Stimulated activated CD8-positive, alpha-beta memory T cell treated with anti-CD3 and anti-CD28 coated beads, Interleukin-15, amount 100 ng/mL, for 48 hours (primary cell): ENCODE measurements around the gene ZFHX2.

Experiments
- DNase-seq, 2 donors: peaks; one replicate each; pipeline ENCODE4 v3.0.0-alpha.2; 2020; ENCODE audit warnings: low read depth in 2 of 2

The ZFHX2 gene

DNA sequence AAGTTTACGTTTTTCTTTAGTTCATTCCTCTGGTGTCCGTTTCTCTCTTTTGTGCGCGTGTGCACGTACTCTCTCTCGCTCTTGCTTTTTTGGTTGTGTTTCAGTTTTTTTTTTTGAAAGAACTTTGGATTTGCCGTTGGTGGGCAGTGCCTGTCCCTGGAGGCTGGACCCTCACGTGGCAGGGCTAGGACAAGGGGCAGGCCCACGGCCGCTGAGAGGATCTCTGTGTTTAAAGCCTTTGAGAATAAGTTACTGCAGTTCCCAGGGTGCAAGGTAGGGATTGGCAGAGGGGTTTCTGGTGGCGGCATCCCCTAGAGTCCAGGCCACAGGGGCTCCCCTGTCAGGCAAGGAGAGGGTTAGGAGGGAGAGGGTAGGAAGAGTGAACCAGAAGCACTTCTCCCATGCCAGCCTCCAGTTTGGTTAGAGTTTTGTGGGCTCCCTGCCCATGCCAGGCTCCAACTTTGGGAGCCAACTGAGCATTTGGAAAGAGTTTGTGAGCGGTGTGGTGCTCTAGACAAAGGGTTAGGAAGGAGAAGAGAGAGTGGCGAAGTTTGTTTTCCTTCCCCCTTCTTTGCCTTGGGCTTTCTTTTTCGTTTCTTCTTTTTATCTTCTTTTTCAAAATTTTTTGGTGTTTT lies 30.5 kb downstream of the ZFHX2 start:
- no peak for DNase-seq

DNA sequence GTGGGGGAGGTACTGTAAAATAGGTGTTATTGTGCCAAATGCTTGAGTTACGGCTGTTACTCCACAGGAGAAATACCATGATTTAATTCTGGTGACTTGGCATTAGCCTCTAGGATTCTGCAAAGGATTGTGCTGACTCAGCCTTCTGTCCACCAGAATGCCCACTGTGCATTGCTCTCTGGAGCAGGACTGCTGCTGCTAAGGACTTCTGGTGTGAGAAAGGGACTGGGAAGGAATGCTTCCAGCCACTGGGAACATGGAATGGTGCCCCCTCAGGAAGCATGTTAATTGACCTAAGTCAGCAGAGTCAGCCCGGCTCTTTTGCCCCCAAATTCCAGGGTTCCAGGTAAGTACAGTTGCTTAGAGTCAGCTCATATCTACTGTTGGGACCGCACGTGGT lies 32.9 kb downstream of the ZFHX2 start:
- DNase-seq = no peak

DNA sequence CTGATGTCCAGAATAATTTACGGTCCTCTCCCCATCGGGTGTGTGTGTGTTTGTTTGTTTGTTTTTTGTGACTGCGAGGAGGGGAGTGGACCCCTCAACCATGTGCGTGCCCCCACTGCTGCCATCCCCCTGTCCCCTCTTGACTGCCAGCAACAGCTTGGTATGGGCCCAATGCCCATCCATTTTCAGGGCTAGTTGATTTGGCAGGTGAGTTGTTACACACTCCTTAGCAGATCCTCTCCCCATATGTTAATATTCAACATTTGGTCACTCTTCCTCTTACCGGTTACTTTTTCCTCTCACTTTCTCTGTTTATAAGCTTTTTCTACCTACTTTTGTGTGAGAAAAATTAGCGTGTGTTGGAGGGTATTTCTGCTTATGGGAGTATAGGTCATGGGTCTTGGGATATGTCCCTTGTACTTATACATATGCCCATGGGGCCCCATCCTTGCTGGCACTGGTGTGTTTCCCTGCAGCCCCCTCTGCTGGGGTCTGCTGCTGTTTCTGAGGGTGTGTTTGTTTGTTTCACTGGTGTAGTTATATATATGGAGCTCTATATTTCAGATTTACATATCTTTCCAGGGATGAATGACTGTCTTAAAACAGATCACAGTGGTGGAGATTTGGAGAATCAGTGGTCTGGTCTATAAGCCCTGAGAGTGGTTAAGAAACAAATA lies 33.8 kb downstream of the ZFHX2 start:
- DNase-seq = no peak

DNA sequence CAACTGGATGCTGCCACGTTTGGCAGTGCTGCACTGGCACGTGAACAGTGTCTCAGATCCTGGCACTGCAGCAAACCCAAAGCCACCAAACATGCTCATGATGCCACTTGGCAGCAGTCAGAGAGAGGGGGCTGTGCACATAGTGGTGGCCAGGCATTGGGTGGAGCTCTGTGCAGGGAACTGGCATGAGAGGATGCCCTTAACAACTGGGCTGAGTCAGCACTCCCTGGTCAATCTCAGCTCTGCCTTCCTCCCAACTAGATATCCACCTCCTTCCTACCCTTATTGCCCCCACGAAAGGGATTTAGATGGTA lies 37.0 kb downstream of the ZFHX2 start:
- no peak for DNase-seq

DNA sequence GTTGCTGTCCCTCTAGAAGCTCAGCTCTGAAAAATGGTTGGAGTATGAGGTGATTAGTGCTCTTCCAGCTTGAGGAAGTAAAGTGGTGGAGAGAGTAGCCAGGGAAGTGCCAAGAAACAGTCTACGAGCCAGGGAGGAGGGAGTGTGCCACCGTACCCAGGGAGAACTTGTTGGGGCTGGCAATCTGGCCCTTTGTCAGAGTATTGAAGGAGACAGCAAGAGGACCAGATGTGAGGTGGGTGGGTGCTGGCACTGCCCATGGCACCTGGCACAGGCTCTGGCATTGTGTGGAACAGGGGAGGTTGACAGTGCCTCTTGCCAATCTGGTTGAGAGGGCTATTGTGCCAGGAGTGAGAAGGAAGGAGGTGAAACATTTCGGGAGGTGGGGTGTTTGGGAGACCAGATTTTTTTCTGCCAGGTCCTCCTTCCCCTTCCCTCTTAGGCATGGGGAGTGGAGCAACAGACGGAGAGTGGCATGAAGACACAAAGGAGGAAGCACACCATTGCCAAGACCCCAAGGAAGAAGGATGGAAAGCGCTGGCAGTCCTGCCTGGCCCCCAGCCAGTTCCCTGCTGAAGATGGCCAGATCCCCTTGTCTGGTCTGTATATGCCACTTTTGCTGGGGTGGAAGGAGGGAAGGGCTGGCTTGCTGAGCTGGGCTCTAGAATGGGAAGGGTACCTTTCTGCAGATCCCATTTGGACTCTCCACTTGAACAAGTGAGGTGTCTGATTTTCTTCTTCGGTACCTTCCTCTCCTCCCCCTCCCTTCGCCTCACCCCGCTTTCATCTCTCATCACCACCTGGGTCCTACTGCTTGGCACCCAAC lies 37.5 kb downstream of the ZFHX2 start:
- DNase-seq = no peak

DNA sequence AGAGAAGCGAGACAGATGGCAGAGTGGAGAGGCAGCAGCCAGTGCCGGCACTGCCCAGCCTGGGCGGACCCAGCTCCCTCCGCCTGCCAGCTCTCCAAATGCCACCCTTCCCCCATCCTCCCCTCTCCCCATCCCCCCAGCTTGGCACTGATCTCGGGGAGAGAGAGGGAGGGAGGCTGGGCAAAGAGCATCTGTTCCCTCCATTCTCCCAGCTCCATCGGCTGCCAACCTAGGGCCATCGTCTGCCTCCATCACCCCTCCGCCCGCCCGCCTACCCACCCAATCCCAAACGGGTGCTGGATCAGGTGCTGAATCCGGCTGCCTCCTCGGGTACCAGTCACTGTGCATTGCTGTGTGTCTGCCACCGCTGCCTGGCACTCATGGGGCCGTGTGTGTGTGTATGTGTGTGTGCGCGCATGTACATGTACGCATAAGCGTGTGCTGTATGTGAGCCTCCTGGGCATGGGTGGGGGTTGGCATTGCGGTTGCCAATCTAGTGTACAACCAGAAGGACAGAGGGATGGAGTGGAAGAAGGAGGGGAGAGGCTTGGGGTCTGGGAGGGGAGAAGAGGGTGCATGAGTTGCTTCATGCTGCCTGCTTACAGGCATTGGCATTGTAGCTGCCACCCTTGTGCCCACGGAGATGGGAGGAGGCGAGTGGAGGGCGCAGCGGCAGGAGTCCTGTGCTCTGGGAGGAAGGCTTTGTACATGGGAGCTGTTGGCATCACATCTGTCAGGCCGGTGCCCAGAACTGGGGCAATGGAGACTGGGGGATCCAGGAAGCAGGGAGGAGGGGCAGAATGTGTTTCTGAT lies 38.4 kb downstream of the ZFHX2 start:
- no peak for DNase-seq

DNA sequence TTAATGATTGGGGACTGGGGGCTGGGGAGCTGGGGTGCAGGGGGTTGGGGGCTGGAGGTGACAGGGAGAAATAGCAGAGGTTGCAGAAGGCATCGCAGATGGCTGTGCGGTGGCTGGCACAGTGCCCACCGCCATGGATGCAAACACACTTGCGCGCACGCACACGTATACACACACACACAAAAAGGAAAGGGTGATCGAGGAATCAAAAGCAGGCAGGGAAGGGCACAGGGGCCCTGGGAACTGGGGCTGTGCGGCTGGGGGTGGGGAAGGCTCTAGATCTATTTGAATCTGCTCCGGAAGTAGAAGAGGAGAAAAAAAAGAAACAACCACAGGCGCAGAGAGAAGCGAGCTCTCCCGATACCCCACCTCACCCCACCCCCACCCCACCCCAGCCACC lies 39.4 kb downstream of the ZFHX2 start:
- DNase-seq = no peak

DNA sequence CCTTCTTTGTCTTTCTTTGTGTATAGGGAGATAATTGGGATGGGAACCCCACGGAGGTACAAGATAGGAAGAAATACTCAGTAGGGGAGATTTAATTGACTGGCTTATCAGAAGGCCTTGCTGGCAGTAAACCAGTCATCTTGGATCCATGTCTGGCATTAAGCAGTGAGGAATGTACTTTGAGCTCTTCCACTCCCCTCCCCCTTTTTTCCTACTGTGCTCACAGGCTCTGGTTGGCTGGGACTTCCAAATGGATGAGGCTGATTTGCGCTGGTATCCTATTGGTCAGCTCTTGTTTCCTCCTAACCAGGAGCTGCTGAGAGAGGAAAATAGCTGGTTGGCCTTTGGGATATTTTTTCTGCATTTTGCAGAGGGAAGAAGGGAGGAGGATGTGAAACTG lies 57.3 kb downstream of the ZFHX2 start:
- no peak for DNase-seq

DNA sequence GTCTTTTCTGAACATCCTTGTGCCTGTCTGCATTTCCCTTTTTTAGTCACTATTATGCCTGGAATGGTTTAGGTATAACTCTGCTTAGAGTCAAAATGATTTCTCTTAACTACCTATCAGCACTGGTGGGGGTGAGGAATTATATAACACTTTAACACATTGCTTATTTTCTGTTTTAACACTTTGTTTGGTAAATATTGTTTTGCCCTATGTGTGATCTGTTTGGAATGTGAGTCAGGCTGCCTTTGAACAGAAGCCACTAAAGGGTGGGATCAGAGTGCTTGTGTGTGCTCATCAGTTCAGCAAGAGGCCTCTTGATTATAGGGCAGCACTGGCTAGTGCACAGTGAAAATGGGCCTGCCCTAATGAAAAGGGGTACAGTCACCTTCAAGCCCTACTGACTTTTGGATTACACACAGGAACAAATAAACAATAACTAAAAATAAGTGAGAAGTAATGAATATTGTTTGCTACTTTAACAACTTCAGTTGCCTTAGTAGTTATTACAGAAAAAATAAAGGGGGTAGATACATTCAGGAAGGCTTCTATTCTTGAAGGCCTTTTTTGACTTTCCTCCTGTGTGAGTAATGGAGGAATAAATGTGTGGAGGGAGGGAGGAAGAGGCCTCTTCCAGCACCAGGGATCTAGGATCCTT lies 58.8 kb downstream of the ZFHX2 start:
- DNase-seq = no peak

DNA sequence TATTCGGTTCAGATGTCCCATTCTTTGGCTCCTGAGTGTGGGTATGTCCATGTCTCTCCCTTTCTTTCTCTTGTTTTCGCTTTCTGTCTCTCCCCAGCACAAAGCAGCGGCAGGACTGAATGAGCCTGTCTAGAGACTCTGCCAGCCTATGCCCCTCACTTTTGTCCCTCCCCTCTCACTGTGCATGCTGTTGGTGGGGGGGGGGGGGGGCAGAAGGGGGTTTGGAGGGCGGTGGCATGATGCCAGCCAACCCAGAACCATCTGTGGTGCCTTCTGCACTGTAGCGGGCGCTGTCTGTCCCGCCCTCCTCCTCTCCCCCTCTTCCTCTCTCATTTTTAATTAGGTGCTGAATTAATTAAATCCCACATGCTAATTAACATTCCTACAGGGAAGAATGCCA lies 64.3 kb downstream of the ZFHX2 start:
- DNase-seq = no peak

DNA sequence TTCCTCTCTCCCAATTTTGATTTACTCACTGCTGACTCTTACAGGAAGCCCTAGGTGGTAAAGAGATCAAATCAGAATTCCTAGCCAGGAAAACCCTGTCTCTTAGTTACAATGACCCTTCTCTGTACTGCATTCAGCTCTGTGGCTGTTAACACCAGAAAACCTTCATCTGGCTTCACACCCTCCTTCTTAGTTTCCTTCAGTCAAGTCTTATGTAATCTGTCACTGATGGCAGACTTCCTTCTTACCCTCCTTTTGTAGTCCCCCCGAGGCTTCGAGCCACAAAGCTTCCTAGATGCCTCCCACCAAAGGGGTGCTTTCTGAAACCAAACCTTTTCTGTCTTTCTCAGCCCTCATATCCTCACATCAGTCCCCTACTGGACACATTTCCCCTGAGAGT lies 65.5 kb downstream of the ZFHX2 start:
- DNase-seq = no peak

DNA sequence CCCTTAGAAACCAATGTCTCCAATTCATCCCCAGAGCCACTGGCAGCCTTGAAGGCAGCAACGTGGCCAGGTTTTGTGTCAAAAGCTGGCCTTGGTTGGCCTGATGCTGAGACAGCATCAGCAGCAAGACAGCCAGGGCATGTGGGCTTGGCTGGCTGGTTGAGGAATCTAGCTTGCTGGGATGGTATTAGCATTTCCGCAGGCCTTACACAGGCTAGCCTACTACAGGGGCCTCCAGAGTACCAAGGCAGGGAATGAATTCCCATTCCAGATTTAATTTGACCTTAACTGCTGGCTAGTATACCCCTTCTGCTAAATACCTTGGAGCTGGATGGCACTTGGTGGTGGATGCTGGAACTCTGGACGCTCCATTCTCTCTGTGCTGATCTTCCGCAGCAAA lies 66.2 kb downstream of the ZFHX2 start:
- DNase-seq = no peak

DNA sequence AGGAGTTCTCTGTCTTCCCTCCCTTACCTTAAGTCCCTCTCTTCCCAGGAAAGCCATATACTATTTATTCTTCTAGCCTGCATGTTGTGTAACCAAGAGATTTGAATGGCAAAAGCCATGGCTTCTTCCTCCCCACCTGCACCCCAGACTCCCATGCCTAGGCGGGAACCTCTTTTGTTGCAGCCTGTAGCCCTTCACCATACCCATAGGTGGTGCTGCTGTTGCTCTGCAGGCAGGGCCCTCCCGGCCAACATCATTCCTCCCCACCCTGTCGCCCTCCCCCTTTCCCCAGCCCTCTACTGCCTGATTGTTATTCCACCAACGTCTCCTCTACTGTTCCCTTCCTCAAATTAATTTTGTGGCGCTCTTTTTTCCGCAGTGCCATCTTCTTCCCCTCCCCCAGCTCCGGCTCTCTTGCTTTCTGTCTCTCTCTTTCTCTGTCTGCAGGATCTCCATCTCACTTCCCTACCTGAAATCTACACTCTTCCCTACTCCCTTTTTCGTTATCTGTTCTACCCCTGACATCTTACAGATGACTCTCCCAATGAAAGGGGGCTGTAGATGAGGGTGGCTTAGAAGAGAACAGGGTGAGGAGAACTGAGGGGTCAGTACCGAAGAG lies 68.2 kb downstream of the ZFHX2 start:
- no peak for DNase-seq

DNA sequence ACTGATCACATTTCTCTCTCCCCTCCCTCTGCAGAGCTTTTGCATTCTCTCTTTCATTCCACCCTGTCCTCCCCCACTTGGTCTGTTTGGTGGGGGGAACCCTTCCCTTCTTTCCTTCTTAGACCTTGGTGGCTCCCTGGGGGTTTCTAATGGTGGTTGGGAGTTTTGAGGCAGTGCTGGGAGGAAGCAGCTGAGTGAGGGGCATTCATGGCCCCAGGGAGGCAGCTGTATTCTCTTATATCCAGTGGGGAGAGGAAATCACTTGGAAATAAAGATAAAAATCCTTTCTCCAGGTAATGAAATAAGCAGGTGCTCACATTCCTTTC lies 68.8 kb downstream of the ZFHX2 start:
- no peak for DNase-seq

DNA sequence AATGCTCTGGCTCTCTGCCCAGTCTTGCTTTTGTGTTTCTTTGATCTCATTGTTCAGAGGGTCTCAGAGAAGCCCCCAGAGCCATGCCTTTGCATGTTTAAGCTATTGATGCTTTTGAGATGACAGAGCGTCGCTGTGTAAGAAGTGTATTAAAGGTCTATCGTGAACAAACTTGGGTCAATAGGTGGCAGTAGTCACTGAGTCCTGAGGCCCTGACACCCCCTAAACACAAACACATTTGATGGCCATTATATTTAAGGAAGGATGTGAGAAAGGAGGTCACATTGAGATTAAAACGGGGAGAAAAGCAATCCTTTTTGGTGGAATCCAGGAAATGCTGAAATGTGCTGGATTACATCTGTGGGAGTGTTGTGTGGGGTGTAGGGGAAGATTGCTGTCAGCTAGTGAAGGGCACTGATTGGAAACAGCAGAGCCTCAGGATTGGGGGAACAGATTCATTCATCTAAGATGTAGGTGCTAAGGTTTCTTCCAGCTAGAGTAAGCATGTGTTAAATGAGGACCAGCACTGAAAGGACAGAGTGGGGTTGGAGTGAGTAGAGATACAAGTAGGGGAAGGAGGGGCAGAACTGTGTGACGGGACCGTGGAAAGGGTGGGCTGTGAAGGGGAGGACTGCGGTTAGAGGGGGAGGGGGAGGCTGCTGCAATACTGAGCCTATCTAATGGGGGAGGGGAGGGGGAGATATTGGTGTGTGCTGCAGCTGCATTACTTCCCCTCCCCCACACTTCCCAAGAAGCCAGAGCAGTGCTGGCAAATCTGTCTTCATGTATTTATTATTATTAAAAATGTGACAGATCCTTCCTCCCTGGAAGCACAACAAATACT lies 69.4 kb downstream of the ZFHX2 start:
- DNase-seq = no peak

DNA sequence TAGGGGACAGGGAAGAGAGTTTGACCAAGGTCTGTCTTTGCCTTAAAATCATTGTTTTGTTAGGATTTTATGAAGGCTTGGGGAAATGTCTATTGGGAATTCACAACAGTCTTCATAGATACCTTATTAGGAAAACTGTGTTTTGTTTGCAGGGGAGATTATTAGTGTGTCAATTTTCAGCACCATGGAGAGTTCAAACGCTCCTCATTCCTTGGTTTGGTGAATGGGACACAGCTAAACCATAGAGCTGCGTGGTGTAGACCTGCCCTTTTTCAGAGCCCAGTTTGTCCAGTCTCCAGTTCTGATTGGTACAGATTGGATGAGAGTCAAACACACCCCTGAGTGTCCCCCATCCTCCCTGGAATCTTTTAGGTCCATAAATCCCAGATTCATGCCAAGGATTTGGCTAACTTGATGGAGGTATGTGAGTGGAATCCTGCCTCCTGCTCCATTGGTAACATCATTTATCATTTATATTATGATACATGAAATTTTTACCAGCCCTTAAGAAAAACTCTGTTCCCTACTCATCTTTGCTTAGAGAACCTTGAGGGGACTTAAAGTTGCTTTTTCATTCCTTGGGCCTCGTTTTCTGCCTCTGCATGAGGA lies 70.1 kb downstream of the ZFHX2 start:
- no peak for DNase-seq

DNA sequence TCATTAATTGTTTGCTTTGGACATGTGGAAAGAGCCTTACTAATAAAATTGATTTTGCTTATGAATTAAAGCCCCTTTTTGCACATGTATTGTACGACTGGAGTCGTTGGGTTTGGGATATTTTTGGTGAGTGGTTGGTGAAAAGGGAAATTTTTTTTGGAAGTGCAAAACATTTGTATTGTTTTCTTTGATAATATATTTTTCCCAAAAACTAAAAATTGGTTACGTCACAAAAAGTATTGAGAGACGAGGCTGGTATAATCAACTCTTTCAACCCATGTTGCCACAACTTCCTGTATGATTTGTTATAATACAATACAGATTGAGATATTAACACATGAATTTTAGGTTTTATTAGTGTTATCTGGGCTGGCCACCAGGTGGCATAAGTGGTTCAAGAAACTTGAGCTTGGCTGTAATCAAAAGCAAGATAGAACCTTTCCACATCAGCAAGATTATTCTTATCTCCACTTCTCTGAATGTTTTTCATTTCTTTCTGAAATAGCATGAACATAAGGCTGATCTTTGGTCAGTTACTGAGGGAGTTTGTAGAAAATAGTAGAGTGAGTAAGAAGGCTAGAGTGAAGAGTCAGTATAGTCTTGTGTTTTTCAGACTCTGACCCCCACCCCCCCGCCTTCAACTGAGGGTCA lies 73.3 kb downstream of the ZFHX2 start:
- DNase-seq = peak in 1 of 2 donors; percentile 27

DNA sequence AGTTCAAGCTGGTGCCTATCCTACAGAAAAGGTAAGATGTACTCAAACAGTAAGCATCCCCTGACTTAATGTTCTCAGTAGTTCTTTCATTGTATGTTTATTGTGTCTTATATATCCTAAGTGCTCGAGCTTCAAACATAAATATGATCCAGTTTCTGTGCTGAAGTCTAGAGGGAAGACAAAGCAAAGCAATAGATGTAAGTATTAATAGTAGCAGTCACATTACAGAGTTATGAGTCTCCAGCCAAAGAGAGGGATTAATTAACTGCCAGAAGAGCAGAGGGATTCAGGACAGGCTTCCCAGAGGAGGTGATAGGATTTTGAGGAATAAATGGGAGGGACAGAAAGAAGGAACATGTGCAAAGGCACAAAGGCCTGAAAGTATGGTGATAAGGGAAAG lies 80.6 kb downstream of the ZFHX2 start:
- no peak for DNase-seq
